GM19438 (cell line): ENCODE results near the gene HSPA1B.
"Not testable (repeated sequence)": the region's sequence is repeated elsewhere in the genome, so short reads cannot be mapped to it uniquely, and the experiment has no call there.

Experiments used
- ATAC-seq: cut with Tn5 transposase; IDR thresholded peaks from one replicate; pipeline ENCODE4 v1.9.1; 2021; ENCODE audit warnings: low read depth; ENCODE audit not compliant: unreplicated experiment

Gene HSPA1B

GRCh38 chr6:31796993-31797385, 30.5 kb upstream of the HSPA1B start:
- no peak for ATAC-seq

DNA sequence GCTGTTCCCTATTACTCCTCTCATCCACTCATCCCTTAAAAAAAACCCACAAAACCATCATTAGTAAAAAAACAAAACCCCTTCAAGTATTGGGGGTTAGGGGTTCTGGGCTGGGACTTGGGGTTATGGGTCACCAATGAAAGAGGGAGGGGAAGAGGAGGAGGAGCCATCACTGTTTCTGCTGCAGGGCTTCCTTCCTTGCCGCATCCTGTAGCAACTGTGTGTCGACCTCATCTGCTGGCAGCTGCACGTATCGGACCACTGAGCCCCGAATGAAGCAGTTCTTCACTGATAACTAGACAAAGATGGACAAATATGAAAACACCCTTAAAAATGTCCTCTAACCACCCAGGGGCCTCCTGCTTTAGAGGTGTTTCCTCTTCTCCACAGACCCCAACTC, 29.9 kb upstream of the HSPA1B start:
- ATAC-seq, result no peak

GRCh38 chr6:31799781-31800180, 27.8 kb upstream of the HSPA1B start:
- ATAC-seq, result no peak

DNA sequence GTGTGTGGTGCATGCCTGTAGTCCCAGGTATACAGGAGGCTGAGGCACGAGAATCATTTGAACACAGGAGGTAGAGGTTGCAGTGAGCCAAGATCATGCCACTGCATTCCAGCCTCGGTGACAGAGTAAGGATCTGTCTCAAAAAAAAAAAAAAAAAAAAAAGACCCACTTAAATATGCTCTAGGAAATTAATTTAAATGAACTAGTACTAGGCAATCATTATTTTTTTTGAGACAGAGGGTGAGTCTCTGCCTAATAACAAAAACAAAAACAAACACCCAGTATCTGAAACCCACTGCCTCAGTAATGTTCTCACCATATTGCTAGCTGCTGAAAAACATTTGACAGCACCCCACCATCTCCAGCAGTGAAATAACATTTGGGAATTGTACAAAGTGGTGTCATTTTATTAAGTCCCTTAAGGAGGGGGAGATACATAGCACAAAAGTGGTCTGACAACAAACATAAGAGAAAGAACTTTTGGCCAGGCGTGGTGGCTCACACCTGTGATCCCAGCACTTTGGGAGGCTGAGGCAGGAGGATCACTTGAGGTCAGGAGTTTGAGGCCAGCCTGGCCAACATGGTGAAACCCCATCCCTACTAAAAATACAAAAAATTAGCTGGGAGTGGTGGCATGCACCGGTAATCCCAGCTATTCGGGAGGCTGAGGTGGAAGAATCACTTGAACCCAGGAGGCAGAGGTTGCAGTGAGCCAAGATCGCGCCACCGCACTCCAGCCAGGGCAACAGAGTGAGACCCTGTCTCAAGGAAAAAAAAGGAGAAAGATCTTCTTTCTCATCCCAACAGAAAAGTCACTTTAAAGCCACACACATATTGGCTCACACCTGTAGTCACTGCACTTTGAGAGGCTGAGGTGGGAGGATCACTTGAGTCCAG, 26.3 kb upstream of the HSPA1B start:
- not testable (repeated sequence) for ATAC-seq

- ATAC-seq, result no peak
These were observed 21.5 kb upstream of the HSPA1B start for GRCh38 chr6:31805939-31806469.

DNA sequence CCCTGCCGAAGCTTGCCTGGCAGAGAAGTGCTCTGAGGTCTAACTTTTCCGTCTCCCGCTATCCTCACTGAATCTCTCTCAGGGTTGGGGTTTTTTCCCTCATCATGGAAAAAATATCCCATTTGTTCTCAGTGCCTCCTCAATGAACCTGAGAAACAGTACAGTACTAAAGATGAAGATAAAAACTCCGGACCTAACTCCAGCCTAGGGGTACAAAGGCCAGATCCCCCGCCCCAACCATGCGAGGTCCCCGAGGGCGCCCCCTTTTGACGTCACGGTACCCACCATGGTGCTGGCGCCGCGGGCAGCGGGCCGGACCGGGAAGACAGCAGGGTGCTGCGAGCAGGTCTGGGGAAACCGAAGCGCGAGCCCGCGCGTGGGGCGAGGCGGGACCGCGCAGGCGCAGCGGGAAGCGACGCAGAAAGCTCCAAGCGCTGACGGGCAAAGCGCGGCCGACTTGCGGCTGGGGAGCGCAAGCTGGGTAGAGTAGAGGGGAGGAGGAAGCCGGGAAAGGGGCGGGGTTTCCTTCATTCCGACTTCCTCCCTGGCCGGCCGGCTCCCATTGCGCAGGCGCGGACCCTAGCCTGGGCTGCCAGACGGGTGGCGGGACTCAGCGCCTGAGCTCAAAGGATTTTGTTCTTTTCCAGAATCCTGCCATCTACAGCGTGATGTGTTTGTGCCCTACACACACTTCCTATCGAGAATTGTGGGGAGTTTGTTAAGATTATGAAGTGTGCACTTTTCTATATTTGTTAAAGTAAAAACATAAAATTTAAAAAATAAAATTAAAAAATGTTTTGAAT, 20.9 kb upstream of the HSPA1B start, which contains the start of gene LSM2:
LSM2 (minus strand) TSS at position 497 of the 803 bp plus-strand sequence; CDS start at position 288, 209 bp downstream.
- peak; percentile 78 for ATAC-seq

DNA sequence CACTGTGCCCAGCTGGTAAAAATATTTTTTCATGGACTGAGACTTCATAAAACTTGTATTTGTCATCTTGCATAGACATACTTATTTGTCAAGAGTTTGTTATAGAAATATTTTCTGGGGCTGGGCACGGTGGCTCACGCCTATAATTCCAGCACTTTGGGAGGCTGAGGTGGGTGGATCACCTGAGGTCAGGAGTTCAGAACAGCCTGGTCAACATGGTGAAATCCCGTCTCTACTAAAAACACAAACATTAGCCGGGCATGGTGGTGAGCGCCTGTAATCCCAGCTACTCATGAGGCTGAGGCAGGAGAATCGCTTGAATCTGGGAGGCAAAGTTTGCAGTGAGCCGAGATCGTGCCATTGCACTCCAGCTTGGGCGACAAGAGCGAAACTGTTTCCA, 18.9 kb upstream of the HSPA1B start:
- ATAC-seq, result not testable (repeated sequence)

- ATAC-seq, result no peak
These were observed 15.9 kb upstream of the HSPA1B start for GRCh38 chr6:31811645-31812044.

- no peak for ATAC-seq
These were observed 14.1 kb upstream of the HSPA1B start for GRCh38 chr6:31813465-31813849.

DNA sequence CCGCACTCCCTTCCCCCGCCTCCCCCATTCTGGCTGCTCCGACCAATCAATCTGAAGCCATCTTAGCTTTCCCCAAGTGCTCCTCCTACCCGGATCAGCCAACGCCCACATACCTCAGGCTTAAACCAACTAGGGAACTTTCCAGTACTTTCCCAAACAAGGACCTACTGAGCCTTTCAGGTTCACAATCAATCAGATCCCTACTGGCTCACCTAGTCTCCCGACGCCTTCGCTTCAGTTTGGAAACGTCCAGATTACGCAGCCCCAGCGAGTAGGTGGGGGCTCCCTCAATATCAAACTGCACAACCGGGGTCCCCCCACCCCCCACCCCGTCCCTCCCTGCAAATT, 12.9 kb upstream of the HSPA1B start:
- no peak for ATAC-seq

GRCh38 chr6:31815025-31815838, 12.3 kb upstream of the HSPA1B start, which contains the start of the genes HSPA1A and HSPA1L:
HSPA1A (plus strand) TSS chr6:31815543; CDS start chr6:31815757, 214 bp downstream.
HSPA1L (minus strand) TSS chr6:31815283; CDS start chr6:31811972, 3,311 bp downstream.
- no peak for ATAC-seq

DNA sequence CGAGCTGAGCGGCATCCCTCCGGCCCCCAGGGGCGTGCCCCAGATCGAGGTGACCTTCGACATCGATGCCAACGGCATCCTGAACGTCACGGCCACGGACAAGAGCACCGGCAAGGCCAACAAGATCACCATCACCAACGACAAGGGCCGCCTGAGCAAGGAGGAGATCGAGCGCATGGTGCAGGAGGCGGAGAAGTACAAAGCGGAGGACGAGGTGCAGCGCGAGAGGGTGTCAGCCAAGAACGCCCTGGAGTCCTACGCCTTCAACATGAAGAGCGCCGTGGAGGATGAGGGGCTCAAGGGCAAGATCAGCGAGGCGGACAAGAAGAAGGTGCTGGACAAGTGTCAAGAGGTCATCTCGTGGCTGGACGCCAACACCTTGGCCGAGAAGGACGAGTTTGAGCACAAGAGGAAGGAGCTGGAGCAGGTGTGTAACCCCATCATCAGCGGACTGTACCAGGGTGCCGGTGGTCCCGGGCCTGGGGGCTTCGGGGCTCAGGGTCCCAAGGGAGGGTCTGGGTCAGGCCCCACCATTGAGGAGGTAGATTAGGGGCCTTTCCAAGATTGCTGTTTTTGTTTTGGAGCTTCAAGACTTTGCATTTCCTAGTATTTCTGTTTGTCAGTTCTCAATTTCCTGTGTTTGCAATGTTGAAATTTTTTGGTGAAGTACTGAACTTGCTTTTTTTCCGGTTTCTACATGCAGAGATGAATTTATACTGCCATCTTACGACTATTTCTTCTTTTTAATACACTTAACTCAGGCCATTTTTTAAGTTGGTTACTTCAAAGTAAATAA, 10.2 kb upstream of the HSPA1B start:
- not testable (repeated sequence) for ATAC-seq

GRCh38 chr6:31817929-31818511, 9.5 kb upstream of the HSPA1B start:
- not testable (repeated sequence) for ATAC-seq

DNA sequence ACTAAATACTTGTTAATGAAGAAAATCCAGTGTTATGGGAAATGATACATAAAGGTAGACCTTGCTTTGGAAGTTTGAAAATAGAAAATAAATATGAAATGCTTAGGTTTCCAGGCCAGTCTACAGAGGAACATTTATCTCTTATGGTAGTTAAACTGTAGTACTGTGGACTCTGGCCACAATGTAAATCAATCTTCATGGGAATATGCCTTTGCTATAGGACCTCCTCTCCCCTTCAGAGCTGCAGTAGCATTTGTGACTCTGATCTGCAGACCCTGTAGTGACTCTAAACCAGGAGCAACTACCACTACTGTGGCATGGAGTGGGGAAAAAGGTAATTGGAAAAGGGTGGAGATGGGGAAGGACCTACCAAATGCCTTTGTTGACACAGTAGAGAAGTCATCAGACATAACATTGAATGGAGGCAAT, 7.7 kb upstream of the HSPA1B start:
- ATAC-seq, result no peak

GRCh38 chr6:31820399-31820798, 7.1 kb upstream of the HSPA1B start:
- not testable (repeated sequence) for ATAC-seq

DNA sequence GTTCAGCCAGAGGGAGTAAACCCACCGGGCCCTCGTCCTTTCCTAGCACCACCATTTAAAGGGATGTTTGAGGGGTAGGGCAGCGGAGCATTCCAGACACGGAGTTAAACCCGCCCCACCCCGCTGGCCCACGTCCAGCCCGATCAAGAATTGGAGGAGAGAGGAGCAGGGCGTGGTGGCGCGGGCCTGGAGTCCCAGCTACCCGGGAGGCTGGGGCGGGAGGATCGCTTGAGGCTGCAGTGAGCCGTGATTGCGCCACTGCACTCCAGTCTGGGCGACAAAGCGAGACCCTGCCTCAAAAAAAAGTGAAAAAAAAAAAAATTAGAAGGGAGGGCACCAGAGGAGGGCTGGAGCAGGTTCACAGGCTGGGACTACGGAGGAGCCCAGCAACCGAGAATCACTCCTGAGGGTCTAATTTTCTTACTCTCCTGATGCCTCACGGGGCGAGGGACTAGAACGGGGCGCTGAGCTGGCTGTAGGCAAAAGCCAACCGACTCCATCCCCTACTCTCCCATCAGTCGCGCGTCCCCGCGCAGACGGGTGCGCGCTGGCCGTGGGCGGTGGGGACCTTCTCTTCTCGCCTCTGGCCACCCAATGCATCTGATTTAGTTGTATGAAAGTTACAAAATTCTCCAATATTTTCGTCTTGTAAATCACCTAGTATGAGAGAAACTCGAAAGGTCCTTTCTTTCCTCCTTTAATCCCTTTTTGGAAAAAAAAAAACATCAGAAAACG, 6.1 kb upstream of the HSPA1B start:
- no peak for ATAC-seq

GRCh38 chr6:31822036-31822821, 5.3 kb upstream of the HSPA1B start:
- no peak for ATAC-seq
